ENCODE measurements around the gene EIF4H. TPM values are rescaled to one million over a fixed set of nuclear protein-coding genes. Genes with fewer than 3 reads are reported as not detected.
A peak's percentile ranks its signal among the peaks of the same experiment; 100 is the strongest.

Gene EIF4H
- total RNA-seq, 1 experiment from 2014 or later = 384 TPM

GRCh38 chr7:74242122-74242443 lies 67.9 kb downstream of the EIF4H start:
- no peak for TF ChIP-seq SRF (IDR thresholded peaks at IDR 0.05; ENCODE audit: low read depth)
- no peak for TF ChIP-seq EZH2 (IDR thresholded peaks at IDR 0.05)
- TF ChIP-seq ZFX (IDR thresholded peaks at IDR 0.05) = no peak
- TF ChIP-seq EZH2phosphoT487 (IDR thresholded peaks at IDR 0.05; ENCODE audit: borderline replicate concordance) = no peak
- no peak for TF ChIP-seq CTCF (IDR thresholded peaks at IDR 0.05 in 2 of 3, conservative IDR thresholded peaks at IDR 0.05 in 1 of 3; ENCODE audit: borderline replicate concordance in 1 of 3, insufficient read depth in 1 of 3, low read depth in 2 of 3, low read length in 2 of 3)
- Histone ChIP-seq H2AFZ (ENCODE audit: low read depth, low read length, poor library complexity, severe bottlenecking) (no peak overlapping the region), H3K27me3 (ENCODE audit: insufficient read depth, low read length) (no peaks in the 10 kb centered on the region), H3K79me2 (ENCODE audit: insufficient read depth, low read length) (peaks cover 26% of the 10 kb centered on the region), H3K27ac (ENCODE audit: low read depth, low read length) (no peak overlapping the region), H3K9me3 (ENCODE audit: control insufficient read depth in 1 of 2, insufficient read depth in 1 of 2, low read depth in 1 of 2, low read length in 2 of 2) (no peaks in the 10 kb centered on the region), H3K36me3 (ENCODE audit: control insufficient read depth in 1 of 2, insufficient read depth in 2 of 2, low read length in 2 of 2) (peaks cover 31 to 71% of the 10 kb centered on the region in 2 experiments), H3K9ac (ENCODE audit: low read length) (no peak overlapping the region), H3K9me2 (ENCODE audit: insufficient read depth) (no peaks in the 10 kb centered on the region), H3K4me2 (ENCODE audit: low read length) (no peak overlapping the region), H3K4me1 (ENCODE audit: control insufficient read depth in 1 of 2, insufficient read depth in 2 of 2, low read length in 2 of 2) (no peaks in the 10 kb centered on the region), H4K20me1 (ENCODE audit: insufficient read depth) (no peaks in the 10 kb centered on the region; the same call in 1 of the 2 replicates), H3K4me3 (replicated peaks in 1 of 2; ENCODE audit: low read depth in 1 of 2, low read length in 2 of 2) (no peak overlapping the region)
- ChIA-PET CTCF (no interaction called here), RAD21 (ENCODE audit: low non-redundant PET in 1 of 2, low total read pairs in 2 of 2, uncharacterized antibody in 2 of 2, unreplicated experiment in 2 of 2) (no interaction called here), POLR2A (interaction anchor here (1.5 kb wide), 1 partner anchor 11 kb away, joined by 3 read pairs; no protein-coding TSS in a partner anchor)
- ATAC-seq (no peak), DNase-seq (ENCODE audit: low read depth, low spot score) (no peak)
- intact Hi-C loops (cut with micrococcal nuclease) = no loop called here
- BruUV-seq (replicated peaks) = no TSS peak

- H3K4me2 ChIP-seq (ENCODE audit: low read length) = no peak overlapping the region
- H3K4me3 ChIP-seq (replicated peaks in 1 of 2; ENCODE audit: low read depth in 1 of 2, low read length in 2 of 2) = no peak overlapping the region
- H4K20me1 ChIP-seq (ENCODE audit: insufficient read depth) = no peaks in the 10 kb centered on the region; the same call in 1 of the 2 replicates
- peaks cover 47 to 73% of the 10 kb centered on the region in 2 experiments for H3K36me3 ChIP-seq (ENCODE audit: control insufficient read depth in 1 of 2, insufficient read depth in 2 of 2, low read length in 2 of 2)
- no peak overlapping the region for H2AFZ ChIP-seq (ENCODE audit: low read depth, low read length, poor library complexity, severe bottlenecking)
- no peaks in the 10 kb centered on the region for H3K27me3 ChIP-seq (ENCODE audit: insufficient read depth, low read length)
- H3K27ac ChIP-seq (ENCODE audit: low read depth, low read length) = no peak overlapping the region
- peaks cover 63% of the 10 kb centered on the region for H3K79me2 ChIP-seq (ENCODE audit: insufficient read depth, low read length)
- POLR2A ChIA-PET = no interaction called here
- intact Hi-C loops (cut with micrococcal nuclease) = no loop called here
- BruUV-seq (replicated peaks) = no TSS peak
- DNase-seq (ENCODE audit: low read depth, low spot score) = no peak
- no peak overlapping the region for H3K9ac ChIP-seq (ENCODE audit: low read length)
- no peak for ATAC-seq
- no peaks in the 10 kb centered on the region for H3K4me1 ChIP-seq (ENCODE audit: control insufficient read depth in 1 of 2, insufficient read depth in 2 of 2, low read length in 2 of 2)
- RAD21 ChIA-PET (ENCODE audit: low non-redundant PET in 1 of 2, low total read pairs in 2 of 2, uncharacterized antibody in 2 of 2, unreplicated experiment in 2 of 2) = no interaction called here
- CTCF ChIA-PET = no interaction called here
- TF ChIP-seq JUND (IDR thresholded peaks at IDR 0.05) = no peak
- no peak for TF ChIP-seq POLR2AphosphoS5 (IDR thresholded peaks at IDR 0.05; ENCODE audit: low read depth, low read length)
- H3K9me2 ChIP-seq (ENCODE audit: insufficient read depth) = no peaks in the 10 kb centered on the region
- H3K9me3 ChIP-seq (ENCODE audit: control insufficient read depth in 1 of 2, insufficient read depth in 1 of 2, low read depth in 1 of 2, low read length in 2 of 2) = no peaks in the 10 kb centered on the region
These were observed 72.3 kb downstream of the EIF4H start for GRCh38 chr7:74246497-74246896.

MicroRNAs within 50 kb of the gene (microRNA counts, 767-probe panel; counts per million panel counts)
- not detected for microRNA hsa-miR-590-3p
- microRNA hsa-miR-590-5p = not detected

Small RNA genes within 50 kb of the gene (microRNA-seq; reads per million reads assigned to microRNA genes)
- 2,361 reads per million, percentile 88 among the genes with 10 or more reads in this experiment for gene MIR590 (ENCODE audit: borderline number of aligned reads)

Other genes with a start within 250 kb of the EIF4H start
- gene ELN, start 146.2 kb upstream of the EIF4H start, total RNA-seq (2021; ENCODE audit: unreplicated experiment) = 0.17 TPM
- 56.3 TPM for gene LIMK1, start 90.6 kb upstream of the EIF4H start, total RNA-seq (2021; ENCODE audit: unreplicated experiment)
- 9.4 TPM for gene LAT2, start 35.6 kb downstream of the EIF4H start, total RNA-seq (2021; ENCODE audit: unreplicated experiment)
- gene RFC2, start 80.0 kb downstream of the EIF4H start, total RNA-seq (2021; ENCODE audit: unreplicated experiment) = 75.6 TPM
- gene CLIP2, start 115.1 kb downstream of the EIF4H start, total RNA-seq (2021; ENCODE audit: unreplicated experiment) = 40.1 TPM

Measured in HCT116 (cell line).